Gastroesophageal sphincter (tissue), 3 donors: ENCODE results near the gene DMGDH.

Experiments
- CTCF ChIP-seq, 4 experiments: fragments of 200-600 bp in 2 of 4; fragments of 450-650 bp in 2 of 4; sonication (generic) in 1 of 4; IDR thresholded peaks; one replicate each; pipeline ENCODE4 v1.5.1; 2017 to 2019; ENCODE audit warnings: antibody characterized with exemption in 4 of 4, mild to moderate bottlenecking in 2 of 4, moderate library complexity in 2 of 4
- POLR2A ChIP-seq, 2 donors: fragments of 450-650 bp; IDR thresholded peaks; one replicate each; pipeline ENCODE4 v1.6.1; 2017; ENCODE audit warnings: antibody characterized with exemption in 2 of 2, mild to moderate bottlenecking in 2 of 2, moderate library complexity in 1 of 2

- no peak for TF ChIP-seq CTCF (IDR thresholded peaks at IDR 0.05)
- no peak for TF ChIP-seq POLR2A (IDR thresholded peaks at IDR 0.05)
Measured at GRCh38 chr5:78985725-78986223, 83.7 kb downstream of the DMGDH start.
